Hindlimb muscle (tissue), 1 donor: ENCODE data around the gene ZNF680. TPM values are rescaled to one million over a fixed set of nuclear protein-coding genes. Genes with fewer than 3 reads are reported as not detected.
A peak's percentile ranks its signal among the peaks of the same experiment; 100 is the strongest.
"Not testable (repeated sequence)": the region's sequence is repeated elsewhere in the genome, so short reads cannot be mapped to it uniquely, and the experiment has no call there.

ENCODE experiments used
- DNase-seq: peaks from one replicate; pipeline ENCODE4 v3.0.0-alpha.2; 2013
- polyA plus RNA-seq: library from polyadenylated mRNA; unstranded; fragments of 120-200 nt; gene quantifications from one replicate; pipeline ENCODE4 v1.2.1, GENCODE V29; 2013; ENCODE audit not compliant: insufficient read length

ZNF680 gene
- 10.7 TPM for polyA plus RNA-seq

DNA sequence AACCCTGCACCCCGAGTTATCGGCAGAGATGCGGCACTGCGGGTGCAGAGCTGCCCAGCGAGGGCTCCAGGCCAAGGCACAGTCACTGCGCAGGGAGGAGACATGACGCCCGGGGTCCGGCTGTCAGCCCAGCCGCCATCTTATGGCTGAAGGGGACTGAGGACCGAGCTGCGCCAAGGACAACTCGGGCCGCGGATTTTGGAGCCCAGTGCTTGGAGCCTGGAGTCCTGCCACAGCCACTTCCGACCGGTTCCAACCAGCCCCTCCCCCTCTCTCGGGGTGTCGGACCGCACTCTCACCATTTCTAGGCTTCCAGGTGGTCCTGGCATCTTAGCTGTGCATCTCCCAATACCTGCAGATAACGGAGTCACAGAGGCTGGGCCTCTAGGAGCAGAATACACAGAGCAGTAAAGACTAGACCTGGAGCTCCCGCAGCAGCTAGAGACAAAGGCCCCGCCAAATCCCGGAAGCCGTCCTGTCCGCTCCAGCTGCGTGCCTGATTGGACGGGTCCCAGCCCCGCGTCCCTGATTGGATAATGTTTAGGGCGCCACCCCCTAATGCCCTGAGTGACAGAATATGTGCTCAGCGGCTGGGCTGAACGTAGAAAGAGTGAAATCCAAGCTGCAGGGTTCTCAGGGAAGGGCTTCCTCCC, at the start of gene ZNF680:
TSS of gene ZNF680 (minus strand) at position 446 of the 653 bp plus-strand sequence. CDS start at position 329, 117 bp downstream.
- DNase-seq = peak; percentile 96

DNA sequence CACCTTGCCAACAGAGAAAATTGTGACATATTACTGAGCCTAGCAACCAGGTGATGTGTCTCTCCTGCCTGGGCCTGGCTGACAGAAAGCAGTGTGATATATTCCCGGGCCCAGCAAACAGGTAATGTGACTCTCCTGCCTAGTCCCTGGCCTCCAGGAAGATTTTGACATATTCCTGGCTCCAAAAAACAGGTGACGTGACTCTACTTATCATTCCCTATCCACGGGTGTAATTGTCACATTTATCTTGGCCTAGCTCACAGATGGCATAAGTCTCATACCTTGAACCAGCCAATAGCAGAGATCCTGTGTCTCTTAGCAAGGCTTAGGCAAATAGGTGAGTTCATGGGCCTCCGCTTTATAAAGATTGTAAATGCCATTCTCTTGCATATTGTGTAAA, 49.6 kb upstream of the ZNF680 start:
- DNase-seq = no peak

DNA sequence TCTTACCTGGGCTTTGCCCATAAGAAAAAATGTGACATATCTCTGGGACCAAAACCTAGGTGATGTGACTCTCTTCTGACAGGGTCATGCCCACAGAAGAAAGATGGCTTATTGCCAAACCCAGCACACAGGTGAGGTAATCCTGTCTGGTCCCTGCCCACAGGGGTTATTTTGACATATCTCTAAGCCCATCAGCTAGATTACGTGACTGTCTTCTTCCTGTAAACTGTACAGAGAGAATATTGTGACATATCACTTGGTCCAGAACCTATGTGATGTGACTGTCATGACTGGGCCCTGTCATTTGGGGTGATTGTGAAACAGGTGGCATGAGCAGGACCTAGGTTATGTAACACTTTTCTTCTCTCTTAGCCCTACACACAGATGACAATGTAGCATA, 48.8 kb upstream of the ZNF680 start:
- DNase-seq = no peak

DNA sequence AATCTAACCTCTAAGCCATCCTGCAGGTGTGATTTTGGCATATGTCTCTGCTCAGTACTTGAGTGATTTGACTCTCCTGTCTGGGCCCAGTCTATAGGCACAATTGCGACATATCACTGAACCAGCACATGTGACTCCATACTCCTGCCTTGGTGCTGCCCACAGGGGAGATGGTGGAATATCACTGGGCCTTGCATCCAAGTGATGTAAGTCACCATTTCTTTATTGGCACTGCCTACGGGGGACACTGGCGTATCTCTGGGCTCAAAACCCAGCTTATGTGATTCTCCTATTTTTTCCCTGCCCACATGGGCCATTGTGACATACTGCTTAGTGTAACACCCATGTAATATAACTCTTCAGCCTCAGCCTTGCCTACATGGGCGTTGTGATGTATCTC, 48.1 kb upstream of the ZNF680 start:
- DNase-seq = no peak

DNA sequence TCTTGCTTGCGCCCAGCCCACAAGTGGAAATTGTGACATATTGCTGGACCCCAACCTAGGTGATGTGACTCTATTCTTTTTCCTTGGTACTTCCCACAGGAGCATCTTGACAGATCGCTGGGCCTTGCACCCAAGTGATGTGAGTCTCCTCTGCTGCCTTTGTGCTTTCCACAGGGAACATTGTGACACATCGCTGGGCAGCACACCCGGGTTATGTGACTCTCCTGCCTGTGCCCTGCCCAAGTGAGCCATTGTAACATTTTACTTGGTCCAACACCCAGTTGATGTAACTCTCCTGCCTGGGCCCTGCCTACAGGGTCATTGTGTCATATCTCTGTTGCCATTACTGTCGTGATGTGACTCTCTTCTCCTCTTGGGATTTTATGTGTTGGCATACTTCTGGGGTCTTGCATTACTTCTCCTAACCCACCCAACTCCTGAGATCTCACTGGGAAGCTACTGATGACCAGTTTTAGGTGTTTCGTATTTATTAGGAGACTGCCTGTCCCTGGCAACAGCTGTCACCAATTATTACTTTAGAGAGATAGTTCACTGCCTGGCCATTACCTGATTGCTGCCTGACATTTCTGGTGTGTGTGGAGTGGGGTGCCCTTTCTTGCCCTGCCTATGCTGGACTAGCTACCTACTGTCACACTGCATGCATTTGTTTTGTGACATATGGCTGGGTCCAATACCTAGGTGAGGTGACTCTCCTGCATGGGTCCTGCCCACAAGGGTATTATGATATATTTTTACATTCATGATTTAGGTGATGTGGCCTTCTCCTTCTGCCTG, 45.4 kb upstream of the ZNF680 start:
- DNase-seq = no peak

DNA sequence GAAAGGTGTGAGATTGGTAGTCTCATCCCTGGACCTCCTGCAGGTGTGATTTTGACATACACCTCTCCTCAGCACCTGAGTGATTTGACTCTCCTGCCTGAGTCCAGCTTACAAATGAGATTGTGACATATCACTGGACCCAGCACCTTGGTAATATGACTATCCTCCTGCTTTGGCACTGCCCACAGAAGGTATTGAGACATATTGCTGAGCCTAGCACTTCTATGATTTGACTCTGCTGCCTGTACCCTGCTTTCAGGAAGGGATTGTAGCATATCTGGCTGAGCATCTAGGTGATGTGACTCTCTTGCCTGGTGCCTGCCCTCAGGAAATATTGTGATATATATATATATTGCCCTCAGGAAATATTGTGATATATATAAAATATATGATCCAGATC, 43.5 kb upstream of the ZNF680 start:
- no peak for DNase-seq

DNA sequence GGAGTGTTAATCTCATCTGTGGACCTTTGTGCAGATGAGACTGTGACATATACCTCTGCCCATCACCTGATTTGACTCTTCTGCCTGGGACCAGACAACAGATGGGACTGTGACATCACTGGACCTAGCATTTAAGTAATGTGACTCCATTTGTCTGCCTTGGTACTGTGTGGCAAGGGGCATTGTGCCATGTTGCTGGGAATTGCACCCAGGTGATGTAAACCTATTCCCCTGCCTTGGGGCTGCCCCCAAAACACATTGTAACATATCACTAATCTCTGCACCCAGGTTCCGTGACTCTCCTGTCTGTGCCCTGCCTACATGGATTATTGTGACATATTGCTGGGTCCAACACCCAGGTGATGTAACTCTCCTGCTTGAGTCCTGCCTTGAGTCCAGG, 40.4 kb upstream of the ZNF680 start:
- no peak for DNase-seq

DNA sequence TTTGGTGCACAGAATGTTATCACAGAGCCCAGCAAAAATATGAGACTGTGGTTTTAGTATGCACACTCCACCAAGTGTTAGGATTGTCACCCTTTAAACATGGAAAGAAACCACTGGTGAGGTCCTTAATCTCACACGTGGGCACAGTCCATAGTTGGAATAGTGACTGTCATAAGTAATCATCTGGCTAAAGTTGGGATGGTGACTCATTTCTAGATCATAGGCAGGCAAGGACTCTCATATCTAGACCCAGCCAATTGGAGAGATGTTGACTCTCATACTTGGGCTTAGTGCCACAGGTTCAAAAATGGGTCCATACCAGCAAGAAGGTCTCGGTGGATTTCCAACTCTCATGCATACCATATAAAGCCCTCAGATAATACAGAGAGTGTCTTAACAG, 39.6 kb upstream of the ZNF680 start:
- DNase-seq = no peak

DNA sequence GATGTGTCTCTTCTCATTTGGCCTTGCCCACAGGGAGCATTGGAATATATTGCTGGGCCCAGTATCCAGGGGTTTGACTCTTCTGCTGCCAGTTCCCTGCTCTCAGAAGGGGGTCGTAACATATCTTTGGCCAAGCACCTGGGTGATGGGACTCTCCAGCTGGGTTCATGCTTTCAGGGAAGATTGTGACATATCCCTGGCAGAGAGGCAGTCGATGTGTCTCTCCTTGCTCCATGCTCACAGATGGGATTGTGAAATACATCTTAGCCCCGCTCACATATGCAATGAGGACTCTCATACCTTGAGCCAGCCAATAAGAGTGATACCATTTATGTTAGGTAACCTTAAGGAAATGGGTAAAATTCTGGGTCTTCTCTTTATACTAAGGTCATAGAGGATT, 39.2 kb upstream of the ZNF680 start:
- DNase-seq = no peak

DNA sequence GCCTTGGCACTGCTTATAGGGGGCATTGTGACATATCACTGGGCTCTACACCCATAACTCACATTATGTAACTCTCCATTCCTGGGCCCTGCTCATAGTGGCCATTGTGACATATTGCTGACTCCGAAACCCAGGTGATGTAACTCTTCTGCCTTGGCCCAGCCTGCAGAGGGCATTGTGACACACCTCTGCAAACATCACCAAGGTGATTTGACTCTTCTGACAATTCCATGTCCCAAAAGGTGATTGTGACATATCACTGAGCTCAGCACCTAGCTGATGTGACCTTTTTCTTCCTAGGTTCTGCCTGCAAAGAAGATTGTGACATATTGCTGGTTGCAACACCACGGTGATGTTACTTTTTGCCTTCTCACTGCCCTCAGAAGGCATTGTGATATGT, 36.5 kb upstream of the ZNF680 start:
- DNase-seq = no peak

DNA sequence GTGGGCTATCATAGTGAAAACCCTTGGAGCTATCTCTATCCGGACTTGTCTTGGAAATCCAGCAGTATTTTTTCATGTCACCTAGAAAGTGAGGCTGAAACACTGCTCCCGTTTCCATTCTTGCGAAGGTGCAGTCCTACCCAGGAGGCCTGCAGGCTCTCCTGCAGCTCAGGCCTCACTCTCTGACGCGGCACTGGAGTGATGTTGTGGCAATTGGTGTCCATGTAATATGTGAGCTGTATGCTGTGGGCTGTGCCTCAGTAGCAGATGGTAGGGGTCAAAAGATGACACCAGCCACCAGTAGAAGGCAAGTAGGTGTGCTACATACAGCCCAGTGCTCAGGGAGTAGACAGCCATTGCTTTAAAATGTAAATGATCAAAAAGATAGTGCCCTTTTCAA, 28.1 kb upstream of the ZNF680 start:
- no peak for DNase-seq

DNA sequence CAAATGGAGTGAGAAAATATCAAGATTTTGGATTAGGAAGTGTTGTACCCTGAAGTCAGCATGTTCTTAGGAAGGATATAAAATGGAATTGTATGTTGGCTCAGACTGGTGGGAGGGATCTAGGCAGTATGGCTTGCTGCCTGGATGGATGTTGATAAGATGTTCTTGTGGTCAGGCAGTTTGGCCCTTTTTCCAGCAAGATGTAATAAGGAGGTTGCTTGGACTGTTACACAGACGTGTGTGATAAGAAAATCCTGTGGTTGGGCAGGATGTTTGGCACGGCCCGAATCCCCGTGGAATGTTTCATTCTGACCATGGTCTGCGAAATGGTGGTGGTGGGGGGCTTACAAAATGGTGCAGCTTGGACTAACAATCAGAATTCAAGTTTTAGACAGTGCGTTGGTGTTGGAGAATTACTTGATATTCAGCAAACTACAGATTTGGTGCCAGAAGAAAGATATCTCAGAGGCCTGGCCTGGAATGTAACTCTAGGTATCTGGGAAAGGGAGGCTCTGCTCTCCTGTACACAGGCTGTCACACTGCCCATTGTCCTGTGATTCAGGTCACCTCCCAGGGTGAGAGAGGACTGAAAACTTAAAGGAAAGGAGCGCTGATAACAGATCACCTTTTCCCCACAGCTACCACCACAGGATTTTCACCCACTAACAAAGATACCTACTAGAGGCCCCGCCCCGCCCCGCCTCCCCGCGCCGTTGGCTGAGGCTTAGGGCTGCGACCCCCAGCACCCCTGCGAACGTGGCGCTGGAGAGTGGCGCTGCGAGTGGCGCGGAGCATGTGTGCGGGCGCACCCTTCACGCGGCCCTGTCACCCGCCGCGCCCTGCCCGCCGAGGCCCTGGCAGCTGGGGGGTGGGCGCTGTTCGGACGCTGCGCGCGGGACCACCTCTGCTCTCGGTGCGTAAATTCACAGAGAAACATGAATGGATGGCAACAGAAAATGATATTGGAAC, 19.3 kb upstream of the ZNF680 start:
- DNase-seq = no peak

DNA sequence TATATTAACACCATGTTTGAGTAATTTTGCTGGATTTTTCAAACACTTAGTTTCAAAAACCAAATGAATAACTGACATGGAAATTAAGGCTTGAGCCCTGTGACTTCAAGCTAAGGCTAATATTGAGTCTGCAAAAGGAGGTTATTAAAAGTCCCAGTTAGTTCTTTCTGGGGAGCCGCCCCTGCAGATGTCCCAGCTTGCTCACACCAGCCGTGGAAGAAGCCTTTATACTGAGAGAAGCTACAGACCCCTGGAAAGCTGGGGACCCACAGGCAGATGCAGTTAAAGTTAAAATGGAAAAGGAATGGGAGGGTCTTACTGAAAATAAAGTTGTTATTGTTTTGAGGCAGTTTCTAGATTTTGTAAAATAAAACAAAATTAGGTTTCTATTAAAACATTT, 18.5 kb upstream of the ZNF680 start:
- no peak for DNase-seq

DNA sequence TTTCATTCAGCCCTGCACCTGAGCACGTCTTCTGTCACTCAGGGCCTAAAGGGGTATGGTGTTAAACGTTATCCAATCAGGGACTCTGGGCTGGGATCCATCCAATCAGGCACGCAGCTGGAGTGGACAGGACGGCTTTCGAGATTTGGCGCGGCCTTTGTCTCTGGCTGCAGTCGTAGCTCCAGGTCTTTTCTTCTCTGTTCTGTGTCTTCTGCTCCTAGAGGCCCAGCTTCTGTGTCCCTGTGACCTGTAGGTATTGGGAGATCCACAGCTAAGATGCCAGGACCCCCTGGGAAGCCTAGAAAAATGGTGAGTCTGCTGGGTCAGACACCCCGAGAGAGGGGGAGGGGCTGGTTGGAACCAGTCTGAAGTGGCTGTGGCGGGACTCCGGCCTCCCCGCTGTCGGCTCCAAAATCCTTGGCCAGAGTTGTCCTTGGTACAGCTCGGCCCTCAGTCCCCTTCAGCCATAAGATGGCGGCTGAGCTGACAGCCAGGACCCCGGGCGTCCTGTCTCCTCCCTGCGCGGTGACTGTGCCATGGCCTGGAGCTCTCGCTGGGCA, 11.7 kb upstream of the ZNF680 start:
- peak; percentile 59 for DNase-seq

DNA sequence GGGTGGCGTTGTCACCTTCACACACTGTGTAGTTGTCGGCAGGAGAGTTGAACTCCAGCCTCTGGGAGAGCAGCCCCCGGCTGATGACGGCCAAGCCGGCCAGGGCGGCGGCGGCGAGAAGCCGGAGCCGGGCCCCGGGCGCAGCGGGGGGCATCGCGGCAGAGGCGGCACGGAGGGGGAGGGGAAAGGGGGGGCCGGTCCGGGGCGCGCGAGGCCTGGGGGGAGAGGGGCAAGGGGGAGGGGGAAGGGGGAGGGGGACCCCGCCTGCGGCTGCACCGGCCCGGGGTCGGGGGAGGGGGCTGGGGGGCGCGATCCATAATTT, 7.4 kb upstream of the ZNF680 start:
- DNase-seq = not testable (repeated sequence)

DNA sequence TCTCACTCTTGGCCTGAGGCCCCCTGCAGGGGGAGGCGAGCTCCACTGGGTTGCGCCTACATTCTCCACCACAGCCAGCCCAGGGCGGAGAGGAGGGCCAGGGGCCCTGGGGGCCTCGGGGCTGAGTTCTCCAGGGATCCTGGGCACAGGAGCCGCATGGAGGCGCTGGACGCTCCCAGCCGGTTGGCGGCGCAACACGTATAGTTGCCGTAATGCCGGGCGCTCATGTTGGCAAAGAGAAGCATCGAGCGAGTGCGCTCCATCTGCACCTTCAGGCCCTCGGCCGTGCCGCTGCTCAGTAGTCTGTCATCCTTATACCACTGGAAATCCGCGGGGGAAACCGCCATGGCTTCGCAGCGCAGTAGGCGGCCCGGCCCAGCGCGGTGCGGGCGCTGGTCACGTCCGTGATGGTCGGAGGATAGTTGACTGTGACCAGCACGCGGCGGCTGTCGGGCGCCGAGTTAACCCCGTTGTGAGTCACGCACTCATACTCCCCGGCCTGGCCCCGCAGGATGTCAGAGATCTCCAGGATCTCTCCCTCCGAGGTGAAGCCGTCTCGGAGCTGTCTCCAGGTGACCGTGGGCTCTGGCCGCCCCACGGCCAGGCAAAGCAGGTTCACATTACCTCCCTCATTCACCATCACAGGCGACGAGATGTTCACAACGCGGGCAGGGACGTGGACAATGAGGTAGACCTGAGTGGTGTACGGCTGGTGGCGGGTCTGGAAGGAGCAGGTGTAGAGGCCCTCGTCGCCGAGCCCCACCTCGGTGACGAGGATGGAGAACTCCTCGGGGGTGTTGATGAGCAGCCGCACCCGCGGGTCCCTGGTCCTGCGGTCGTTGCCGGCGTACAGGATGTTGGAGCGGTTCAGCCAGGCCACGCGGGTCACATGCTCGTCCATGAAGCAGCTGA, 6.8 kb upstream of the ZNF680 start:
- not testable (repeated sequence) for DNase-seq

DNA sequence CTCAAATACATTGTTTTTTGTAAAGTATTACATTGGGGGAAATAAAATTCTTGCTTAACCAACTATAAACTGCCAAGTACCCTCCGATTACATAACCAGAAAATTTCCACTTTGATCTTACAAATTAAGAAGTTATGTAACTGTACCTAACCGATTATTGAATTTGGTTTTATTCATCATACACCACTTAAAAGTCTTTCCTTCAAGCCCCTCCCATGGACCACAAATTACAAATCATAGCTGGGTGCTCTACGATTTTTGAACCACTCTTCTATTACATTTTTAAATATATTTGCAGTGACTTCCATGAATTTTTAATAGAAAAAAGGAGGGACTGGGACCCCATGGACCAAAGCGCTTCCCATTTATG, 630 bp downstream of the ZNF680 start:
- DNase-seq = no peak

DNA sequence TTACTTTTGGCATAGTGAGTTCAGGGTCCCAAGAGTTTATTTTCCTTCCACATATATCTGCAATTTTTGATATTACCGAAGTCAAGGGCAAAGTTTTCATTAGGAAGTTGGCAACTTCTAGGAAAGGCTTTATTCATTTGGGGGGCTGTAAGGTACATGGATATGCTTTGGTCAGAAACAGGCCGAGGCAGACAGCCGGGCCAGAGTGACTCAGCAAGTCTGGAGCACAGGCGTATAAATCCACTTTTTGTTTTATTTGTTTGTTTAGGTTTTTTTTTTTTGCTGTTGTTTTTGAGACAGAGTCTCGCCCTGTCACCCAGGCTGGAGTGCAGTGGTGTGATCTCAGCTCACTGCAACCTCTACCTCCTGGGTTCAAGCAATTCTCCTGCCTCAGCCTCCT, 3.7 kb downstream of the ZNF680 start:
- DNase-seq = no peak

DNA sequence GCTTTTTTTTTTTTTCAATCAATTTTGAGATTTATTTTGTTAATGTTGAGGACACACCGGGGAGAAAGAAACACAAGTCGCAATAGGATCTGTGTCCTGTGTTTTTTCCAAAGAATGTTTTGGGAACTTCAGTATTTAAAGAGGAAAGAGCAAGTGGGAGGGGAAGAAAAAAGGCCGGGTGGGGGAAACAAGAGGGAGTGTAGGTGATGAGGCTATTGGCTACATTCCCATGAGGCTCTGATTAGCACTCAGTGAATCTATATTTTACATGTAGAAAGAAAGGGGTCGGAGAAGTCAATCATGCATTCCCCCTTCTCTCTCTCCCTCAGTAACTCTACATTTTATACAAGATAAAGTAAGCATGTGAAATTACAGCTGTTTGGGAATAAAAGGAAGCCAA, 4.1 kb downstream of the ZNF680 start:
- DNase-seq = no peak

DNA sequence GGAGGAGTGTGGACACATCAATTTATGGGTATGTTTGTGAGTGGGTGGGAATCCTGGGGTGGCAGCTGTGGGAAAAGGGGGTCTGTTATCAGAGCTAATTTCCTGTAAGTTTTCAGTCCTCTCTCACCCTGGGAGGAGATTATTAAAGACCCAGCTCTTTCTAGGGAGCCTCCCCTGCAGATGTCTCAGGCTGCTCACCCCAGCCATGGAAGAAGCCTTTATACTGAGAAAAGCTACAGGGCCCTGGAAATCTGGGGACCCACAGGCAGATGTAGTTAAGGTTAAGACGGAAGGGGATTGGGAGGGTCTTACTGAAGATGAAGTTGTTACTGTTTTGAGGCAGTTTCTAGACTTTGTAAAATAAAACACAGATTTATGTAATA, 4.6 kb downstream of the ZNF680 start:
- no peak for DNase-seq

DNA sequence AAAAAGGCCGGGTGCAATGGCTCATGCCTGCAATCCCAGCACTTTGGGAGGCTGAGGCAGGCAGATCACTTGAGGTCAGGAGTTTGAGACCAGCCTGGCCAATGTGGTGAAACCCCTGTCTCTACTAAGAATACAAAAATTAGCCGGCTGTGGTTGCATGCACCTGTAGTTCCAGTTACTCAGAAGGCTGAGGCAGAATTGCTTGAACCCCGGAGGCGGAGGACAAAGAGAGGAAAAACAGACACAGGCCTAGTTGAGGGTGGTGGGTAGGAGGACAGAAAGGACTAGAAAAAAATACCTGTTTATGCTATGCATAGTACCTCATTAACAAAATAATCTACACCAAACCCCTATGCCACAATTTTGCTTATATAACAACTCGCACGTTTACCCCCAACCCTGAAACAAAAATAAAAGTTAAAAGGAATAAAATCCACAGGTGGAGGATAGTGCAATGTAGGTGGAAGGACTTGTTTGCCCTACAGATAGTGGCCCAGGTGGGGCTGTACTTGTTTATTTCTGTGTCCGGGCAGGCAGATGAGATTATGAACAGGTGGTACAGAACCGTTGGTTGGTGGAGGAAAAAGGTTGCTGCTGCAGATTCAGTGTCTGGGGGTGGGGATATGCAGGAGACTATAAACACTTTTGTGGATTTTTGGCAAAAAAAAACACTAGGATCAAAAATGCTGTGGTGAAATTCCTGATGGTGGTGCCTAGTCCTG, 5.1 kb downstream of the ZNF680 start:
- DNase-seq = no peak
